Vagina (tissue), 2 donors: Measurements from ENCODE around the gene PCSK1.

Experiments
- CTCF ChIP-seq, 3 experiments: fragments of 450-650 bp in 2 of 3; fragments of 200-600 bp in 1 of 3; sonication (generic) in 1 of 3; IDR thresholded peaks; one replicate each; pipeline ENCODE4 v1.5.1; 2017 to 2019; ENCODE audit warnings: antibody characterized with exemption in 3 of 3, mild to moderate bottlenecking in 2 of 3, moderate library complexity in 2 of 3
- POLR2A ChIP-seq, 2 donors: fragments of 450-650 bp; IDR thresholded peaks; one replicate each; pipeline ENCODE4 v1.6.1; 2017; ENCODE audit warnings: antibody characterized with exemption in 2 of 2, mild to moderate bottlenecking in 2 of 2, moderate library complexity in 2 of 2
- POLR2AphosphoS5 ChIP-seq, 2 donors: sonication (generic); formaldehyde crosslinking; IDR thresholded peaks; one replicate each; pipeline ENCODE4 v1.9.0; 2017; ENCODE audit warnings: antibody characterized with exemption in 2 of 2, mild to moderate bottlenecking in 2 of 2, low read depth in 1 of 2; ENCODE audit not compliant: insufficient read depth in 1 of 2

GRCh38 chr5:96353220-96353619 lies 79.8 kb downstream of the PCSK1 start:
- no peak for TF ChIP-seq CTCF (IDR thresholded peaks at IDR 0.05)
- no peak for TF ChIP-seq POLR2AphosphoS5 (IDR thresholded peaks at IDR 0.05; ENCODE audit: insufficient read depth in 1 of 2, low read depth in 1 of 2)
- no peak for TF ChIP-seq POLR2A (IDR thresholded peaks at IDR 0.05)
